Measurements from ENCODE around the gene DHCR24.
"Not testable (repeated sequence)": the region's sequence is repeated elsewhere in the genome, so short reads cannot be mapped to it uniquely, and the experiment has no call there.

The DHCR24 gene

DNA sequence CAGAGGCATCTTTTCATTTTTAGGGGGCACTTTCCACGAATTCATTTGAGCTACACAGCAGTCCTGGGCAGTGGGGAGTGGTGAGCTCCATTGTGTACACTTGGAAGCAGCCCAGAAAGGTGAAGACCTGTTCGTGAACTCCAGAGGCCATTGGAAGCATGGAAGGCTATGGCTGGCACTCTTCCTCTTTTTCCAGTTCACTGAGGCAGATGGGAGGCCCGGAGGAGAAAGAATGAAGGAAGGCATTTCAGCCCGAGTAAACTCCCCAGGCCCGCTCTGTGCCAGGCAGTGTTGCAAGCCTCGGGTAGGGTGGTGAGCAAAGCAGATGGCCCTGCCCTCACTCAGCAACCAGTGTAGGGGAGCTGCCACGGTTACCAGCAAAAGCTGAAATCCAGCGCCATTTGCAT is 673 bp upstream of the DHCR24 start:
- DNase-seq (ENCODE audit: low spot score) = no peak

DNA sequence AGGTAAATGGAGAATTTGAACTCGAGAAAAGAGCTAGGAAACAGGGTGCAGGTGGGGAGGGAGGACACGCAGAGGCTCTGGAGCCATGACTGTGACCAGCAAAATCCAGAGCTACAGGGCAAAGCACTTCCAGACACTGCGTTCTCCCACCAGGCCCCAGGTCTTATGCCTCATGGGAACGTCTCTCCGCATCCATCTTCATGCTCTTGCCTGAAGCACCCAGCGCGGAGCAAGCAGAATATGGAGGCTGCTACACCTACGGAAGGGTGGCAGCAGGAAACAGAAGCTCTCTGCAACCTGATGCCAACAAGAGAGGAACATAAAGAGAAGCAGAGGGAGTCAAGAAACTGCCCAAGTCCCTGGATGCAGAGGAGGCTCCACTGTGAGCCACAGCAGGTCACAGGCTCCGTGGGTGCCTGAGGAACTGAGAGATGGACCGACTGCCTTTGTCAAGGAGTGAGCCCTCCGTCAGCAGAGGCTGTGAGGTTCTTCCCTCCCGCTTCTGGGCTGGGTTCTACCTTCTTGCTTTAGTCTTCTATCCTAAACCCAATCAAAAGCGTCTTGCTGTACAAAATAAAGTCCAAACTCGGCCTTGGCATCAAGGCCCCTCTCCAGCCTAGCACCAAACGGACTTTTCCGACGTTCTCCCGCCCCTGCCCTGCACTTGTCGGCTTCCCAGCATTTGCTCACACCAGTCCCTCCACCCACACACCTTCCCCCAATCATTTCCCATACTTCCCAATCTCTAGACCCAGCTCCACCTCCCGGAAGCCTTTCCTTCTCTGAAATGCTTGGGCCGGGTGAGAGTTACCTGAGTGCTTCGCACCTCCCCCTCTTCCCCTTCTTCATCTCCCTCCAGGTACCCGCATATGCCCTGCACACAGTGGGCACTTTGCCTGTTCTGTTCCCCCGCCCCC is 930 bp downstream of the DHCR24 start:
- no peak for DNase-seq (ENCODE audit: low spot score)

DNA sequence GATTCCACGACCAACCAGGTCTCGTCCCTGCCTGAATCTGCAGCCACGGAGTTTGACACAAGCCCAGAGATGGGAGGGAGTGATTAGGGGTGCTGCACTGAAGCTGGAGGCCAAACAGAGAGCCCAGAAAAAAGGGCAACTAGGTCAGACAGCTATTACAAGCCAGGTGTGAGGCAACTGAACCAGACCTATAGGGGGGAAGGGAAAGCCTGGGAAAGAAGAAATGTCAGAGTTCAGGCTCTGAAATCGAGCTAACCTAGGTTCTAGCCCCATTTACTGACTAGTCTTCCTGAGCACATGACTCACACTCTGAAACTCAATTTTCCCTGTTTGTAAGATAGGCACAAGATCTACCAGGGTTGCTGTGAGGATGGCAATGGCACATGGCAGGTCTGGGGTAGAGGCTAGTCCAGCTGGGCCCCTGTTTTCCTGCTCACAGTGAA is 1.7 kb downstream of the DHCR24 start:
- DNase-seq (ENCODE audit: low spot score) = no peak

DNA sequence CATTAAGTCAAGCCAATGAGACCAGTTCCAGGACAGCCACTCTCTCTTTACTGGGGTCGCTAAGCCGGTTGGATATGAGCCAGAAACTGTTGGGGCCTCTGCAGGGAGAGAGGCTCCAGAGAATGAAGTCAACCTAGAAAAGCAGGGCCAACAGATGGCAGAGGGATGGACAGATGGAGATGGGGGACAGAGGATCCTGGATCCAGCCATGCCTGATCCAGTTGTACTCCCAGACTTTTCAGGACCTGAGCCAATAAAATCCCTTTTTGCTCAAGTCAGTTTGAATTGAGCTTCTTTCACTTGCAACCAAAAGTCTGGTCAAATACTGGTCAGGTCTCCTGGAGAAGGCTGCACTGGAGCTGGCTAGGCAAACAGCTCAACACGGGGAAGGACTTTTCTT is 2.2 kb downstream of the DHCR24 start:
- DNase-seq (ENCODE audit: low spot score) = no peak

DNA sequence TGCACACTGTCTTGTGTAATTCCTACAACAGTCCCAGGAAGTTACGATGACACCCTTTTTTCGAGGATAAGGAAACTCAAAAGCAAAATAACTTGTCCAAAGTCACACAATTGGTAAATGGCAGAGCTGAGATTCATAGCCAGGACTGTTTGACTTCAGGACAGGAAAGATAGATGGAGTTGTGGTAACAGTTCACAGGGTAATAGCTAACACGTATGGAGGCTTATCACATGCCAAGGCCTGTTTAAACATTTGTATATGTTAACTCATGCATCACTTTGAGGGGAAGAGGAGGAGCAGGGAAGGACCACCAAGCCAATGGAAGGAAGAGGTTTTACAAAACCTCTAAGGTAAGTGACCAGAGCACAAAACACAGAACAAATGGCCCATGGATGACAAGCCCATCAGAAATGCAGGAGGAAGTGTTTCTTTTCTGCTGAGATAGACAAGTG is 2.8 kb downstream of the DHCR24 start:
- DNase-seq (ENCODE audit: low spot score) = no peak

DNA sequence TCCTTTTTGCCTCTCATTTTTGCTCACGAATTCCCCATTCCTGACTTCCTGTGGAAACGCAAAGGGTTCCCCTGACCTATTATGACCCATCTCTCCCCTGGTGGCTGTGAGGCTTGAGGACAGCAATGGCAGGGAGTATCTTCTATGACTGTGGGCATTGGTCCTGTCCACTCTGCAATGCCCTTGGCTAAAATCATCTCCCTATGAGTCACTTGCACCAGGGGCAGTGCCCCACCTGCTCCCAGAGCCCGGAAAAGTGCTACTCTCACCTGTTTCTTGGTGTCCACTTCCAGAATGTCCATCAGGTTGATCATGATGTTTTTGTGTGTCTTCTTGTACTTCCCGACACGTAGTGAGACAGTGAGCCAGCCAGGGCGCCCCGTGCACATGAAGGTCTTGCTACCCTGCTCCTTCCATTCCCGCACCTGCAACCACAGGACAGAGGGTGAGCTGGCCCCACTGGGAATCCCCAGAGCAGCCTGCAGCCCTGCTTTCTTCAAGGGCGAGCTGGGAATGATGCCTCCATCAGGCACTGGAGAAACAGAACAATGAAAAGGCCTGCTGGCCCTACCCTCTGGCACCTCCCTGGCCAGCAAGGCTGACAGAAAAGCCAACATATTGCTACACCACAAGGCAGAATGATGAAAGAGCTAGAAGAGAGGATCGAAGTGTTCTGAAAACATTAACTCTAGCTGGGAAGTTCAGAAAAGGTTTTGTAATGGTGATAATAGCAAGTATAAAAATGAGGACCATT is 3.5 kb downstream of the DHCR24 start:
- no peak for DNase-seq (ENCODE audit: low spot score)

DNA sequence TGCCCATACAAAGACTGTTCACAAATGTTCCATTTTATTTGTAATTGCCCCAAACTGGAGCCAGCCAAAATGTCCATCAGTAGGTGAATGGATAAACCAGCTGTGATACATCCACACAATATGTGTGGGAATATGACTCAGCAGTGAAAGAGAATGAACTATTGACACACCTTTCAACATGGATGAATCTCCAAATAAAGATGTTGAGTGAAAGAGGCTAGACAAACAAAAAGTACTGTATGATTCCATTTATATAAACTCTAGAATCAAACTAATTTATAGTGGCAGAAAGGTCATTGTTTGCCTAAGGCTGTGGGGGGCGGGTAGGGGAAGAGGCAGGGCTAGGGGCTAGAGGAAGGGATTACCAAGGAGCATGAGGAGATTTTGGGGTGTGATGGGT is 4.5 kb downstream of the DHCR24 start:
- no peak for DNase-seq (ENCODE audit: low spot score)

DNA sequence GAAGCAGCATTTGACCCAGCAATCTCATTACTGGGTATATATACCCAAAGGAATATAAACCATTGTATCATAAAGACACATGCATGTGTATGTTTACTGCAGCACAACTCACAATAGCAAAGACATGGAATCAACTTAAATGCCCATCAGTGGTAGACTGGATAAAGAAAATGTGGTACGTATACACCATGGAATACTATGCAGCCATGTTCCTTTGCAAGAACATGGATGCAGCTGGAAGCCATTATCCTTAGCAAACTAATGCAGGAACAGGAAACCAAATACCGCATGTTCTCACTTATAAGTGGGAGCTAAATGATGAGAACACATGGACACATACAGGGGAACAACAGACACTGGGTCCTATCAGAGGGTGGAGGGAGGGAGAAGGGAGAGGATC is 5.4 kb downstream of the DHCR24 start:
- DNase-seq (ENCODE audit: low spot score) = not testable (repeated sequence)

DNA sequence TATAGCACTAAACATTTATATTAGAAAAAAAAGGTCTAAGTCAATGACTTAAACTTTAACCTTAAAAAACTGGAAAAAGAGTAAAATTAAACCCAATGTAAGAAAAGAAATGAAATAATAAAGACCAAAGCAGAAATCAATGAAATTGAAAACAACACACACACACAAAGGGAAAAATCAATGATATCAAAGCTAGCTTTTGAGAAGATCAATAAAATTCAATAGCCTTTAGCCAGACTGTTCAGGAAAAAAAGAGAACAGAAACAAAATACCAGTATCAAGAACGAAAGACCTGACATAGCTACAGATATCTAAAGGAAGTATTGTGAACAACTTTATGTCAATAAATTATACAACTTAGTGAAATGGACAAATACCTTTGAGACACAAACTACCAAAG is 7.1 kb downstream of the DHCR24 start:
- DNase-seq (ENCODE audit: low spot score) = no peak

DNA sequence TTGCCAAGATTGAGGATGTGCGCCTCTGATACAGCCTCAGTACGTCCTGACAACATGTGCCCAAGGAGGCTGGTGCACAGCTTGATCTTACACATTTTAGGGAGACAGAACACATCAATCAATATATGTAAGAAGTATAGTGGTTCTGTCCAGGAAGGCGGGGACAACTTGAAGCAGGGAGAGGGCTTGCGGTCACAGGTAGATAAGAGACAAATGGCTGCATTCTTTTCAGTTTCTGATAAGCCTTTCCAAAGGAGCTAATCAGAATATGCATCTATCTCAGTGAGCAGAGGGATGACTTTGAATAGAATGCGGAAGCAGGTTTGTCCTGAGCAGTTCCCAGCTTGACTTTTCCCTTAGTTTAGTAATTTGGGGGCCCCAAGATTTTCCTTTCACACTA is 10.2 kb downstream of the DHCR24 start:
- DNase-seq (ENCODE audit: low spot score) = no peak

DNA sequence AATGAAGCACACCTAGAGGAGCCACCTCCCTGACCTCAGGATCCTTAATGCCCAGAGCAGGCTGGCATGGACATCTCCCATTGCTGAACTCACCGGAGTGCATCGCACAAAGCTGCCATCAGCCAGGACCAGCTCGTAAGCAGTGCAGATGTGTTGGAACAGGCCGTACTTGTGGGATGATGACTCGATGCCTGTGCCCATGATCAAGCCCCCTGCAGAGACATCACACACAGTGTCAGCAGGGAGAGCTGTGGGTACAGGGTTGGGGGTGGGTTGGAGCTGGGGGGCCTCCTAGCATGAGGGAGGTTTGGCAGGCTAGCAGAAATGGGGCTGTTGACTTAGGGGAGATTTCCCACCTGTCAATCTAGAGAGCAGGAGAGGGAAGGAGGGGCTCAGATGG is 12.0 kb downstream of the DHCR24 start:
- DNase-seq (ENCODE audit: low spot score) = no peak

DNA sequence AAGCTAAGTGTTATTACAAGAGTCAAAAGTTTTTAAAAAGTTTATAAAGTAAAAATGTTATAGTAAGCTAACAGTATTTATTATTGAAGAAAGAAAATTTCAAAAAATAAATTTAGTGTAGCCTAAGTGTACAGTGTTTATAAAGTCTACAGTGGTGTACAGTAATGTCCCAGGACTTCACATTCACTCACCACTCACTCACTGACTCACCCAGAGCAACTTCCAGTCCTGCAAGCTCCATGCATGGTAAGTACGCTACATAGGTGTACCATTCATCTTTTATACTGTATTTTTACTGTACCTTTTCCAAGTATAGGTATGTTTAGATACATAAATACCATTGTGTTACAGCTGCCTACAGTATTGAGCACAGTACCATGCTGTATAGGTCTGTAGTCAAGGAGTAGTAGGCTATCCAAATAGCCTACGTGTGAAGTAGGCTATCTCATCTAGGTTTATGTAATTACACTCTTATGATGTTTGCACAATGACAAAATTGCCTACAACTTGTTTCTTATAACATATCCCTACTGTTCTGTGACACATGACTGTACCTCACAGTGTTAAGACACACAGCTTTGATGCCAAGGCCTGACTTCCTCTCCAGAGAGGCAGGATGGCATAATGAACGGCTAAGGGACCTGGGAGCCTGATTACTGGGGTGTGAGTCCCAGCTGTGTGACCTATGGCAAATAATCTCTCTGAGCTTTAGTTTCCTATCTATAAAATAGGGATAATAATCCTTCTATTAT is 12.7 kb downstream of the DHCR24 start:
- DNase-seq (ENCODE audit: low spot score) = no peak

DNA sequence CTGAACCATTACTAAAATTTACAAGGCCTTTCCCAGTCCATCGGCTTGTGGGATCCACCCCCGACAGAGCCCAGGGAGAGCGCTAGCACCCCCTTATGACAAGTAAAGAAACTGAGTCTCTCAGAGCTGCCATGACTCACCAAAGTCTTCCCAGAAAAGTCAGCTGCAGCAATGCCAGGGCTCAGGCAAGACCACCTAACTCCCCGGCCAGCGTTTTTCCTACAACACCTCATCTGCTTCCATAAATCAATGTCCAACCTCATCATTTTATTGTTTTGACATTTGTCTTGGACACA is 15.0 kb downstream of the DHCR24 start:
- no peak for DNase-seq (ENCODE audit: low spot score)

DNA sequence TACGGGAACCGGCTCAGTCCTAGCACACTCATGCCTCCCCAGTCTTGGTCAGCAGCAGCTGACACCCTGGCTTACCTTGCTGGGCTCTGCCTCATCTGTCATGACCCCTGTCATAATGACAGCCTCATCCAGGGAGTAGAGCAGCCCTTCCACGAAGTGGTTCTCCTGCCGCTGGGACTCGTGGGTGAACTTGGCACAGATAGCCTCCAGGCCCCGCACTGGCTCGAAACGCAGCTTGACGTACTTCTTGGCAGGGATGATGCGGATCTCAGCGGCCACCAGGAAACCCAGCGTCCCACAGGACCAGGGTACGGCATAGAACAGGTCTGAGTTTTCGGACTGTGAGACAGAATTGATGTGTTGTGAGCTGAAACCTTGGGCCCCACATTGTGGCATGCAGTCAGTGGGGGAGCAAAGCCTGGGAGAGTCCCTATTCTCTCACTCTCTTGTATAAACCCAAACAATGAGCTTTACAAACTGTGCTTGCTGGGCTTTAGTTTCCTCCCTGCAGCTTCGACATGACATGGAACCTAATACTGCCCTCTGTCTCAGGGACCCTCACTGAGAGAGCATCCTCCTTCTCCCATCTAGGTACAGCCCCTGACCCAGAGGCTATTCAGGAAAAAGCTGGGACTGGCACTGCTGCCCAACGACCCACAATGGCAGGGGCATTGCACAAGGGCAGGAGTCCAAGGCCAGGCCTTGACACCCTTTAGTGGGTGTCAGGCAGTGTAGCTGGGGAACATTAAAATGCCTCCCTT is 15.5 kb downstream of the DHCR24 start:
- DNase-seq (ENCODE audit: low spot score) = no peak

DNA sequence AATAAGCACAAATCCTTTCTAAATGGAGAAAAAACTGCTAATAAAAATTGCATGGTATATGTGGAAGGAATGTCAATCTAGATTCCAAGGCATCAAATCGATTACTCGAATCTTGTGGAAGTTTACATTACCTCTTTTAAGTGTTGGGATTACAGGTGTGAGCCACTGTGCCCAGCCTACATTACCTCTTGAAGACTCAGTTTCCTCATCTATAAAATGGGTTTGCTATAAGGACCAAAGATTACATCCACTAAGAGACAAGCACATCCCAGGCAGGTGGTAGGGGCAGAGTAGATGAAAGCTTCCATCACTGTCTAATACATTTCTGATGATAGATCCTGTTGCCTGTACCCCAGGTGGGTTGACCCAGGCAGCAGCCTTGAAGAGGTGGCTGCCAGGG is 16.1 kb downstream of the DHCR24 start:
- no peak for DNase-seq (ENCODE audit: low spot score)

DNA sequence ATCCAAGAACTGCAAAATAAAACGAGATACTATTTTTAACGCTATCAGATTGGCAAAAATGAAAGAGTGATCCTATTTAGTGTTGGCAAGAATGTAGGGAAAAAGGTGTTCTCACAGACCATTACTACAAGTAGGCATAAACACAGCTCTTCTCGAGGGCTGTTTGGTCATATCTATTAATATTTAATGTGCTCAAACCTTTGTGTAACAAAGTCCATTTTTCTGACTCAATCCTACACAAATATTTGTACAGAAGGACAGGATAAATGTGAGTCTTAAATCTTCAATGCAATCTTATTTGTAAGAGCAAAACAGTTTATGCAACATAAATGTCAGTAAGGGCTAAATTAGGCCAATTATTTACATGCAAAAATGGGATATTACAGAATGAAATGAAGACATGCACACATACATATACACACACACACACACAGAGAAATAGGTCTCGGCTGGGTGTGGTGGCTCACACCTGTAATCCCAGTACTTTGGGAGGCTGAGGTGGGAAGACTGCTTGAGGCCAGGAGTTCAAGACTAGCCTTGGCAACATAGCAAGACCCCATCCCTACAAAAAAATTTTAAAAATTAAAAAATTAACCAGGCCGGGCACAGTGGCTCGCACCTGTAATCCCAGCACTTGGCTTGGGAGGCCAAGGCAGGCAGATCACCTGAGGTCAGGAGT is 17.7 kb downstream of the DHCR24 start:
- no peak for DNase-seq (ENCODE audit: low spot score)

DNA sequence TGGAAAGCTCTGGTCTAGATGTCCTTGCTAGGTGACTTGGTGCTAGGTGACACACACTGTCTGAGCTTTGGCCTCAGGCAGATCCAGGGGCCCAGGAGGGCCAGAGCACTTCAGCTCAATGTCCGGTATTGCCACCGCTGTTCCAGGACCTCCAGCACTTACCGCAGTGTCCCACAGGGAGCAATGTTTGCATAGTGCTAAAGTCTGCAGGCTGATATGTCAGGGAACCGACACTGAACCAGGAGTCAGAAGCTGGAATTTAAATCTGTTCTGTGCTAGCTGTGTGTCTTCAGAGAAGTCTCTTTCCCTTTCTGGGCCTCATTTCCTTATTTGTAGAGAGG is 19.3 kb downstream of the DHCR24 start:
- DNase-seq (ENCODE audit: low spot score) = no peak

DNA sequence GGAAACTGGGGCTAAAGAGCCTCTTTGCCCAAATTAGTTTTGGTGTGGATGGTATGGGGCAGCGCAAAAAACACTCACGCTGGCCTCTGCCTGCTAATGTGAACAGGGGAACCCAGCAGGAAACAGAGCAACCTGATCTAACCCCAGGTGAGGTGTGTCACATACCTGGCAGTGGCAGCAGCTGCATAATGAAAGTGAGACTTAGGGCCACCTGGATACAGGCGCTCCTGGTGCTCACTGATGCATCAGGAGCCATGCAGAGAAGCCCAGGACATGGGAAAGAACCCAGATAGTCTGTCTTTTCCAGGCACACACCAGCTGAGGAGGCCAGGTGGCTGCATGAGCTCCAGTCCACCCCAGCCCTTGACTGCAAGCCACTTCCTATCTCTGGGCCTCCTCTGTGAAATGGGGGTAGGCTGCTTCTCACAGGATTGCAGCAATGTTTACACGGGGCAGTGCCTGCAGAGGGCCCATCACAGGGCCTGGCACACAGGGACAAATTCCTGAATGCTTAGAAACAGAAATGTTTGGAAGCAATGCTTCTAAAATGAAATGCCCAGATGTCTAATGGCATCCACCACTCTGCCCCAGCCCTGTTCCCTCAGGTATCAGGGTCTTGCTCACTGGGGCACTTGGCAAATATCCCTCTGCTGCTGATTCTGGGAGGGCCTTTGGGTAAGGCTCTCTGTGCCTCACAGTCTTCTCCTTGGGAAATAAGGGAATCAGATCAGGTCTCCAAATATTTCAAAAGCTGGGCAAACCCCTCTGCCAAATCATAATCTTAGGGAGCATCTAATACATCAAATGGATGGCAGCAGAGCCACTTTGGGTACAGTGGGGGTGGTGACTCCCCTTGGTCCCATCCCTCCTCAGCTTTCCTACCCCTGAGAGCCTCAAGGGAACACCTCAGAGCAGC is 19.9 kb downstream of the DHCR24 start:
- DNase-seq (ENCODE audit: low spot score) = no peak

DNA sequence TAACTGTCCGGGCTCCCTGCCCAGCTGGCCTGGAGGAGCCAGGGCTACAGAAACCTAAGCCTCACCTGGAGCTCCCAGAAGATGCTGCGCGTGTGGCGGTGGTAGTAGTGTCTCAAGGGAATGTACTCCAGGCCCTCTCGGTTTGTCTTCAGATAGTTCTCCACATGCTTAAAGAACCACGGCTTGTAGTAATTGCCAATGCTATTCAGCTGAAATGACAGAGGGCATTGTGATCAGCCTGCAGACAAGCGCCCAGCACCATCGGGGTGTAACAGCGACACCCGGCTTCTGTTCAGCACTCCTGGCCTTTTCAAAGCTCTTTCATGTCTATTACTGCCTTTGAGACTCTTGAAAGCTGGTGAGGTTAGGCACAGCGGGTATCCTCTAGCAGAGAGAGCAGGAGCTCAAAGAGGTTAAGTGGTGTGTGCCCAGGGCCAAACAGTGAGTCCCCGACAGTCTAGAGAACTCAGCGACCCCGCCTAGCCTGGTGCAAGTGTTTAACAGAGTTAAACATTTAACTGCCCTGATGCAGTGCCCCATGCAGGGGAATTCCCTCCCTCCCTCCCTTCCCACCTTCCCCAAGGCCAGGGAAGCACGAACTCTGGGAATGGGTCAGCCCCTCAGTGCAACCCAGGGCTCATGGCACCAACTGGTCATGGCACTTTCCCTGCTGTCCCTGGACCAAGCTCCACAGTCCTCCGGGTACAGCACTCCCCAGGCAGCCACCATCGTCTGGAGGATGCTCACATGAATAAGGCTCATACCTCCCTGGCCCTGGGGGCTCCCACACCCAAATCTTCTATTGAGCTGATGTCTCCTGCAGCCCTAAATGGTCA is 21.5 kb downstream of the DHCR24 start:
- DNase-seq (ENCODE audit: low spot score) = no peak

Data from putamen (tissue), 1 donor.